HepG2 (cell line): ENCODE data around the gene CDK3. TPM values are rescaled to one million over a fixed set of nuclear protein-coding genes. Genes with fewer than 3 reads are reported as not detected.

Experiments
- AHR ChIP-seq: IDR thresholded peaks from 2 replicates; pipeline ENCODE4 v1.6.1; 2018; ENCODE audit warnings: missing genetic modification reagents, missing compliant biosample characterization
- FOSL2 ChIP-seq: sonication (generic); formaldehyde crosslinking; IDR thresholded peaks from 2 replicates; pipeline ENCODE4 v1.4.0; 2020; ENCODE audit warnings: missing genetic modification reagents
- JUN ChIP-seq: sonication (generic); formaldehyde crosslinking; IDR thresholded peaks from 2 replicates; pipeline ENCODE4 v1.4.0; 2020; ENCODE audit warnings: mild to moderate bottlenecking, missing genetic modification reagents
- KDM3A ChIP-seq: IDR thresholded peaks from 2 replicates; pipeline ENCODE4 v1.6.1; 2018; ENCODE audit warnings: low read depth, missing compliant biosample characterization
- KDM6A ChIP-seq: IDR thresholded peaks from 2 replicates; pipeline ENCODE4 v1.6.1; 2016; ENCODE audit warnings: low read depth
- MATR3 ChIP-seq: sonication (generic); formaldehyde crosslinking; IDR thresholded peaks from 2 replicates; pipeline ENCODE4 v1.4.0; 2020; ENCODE audit warnings: missing genetic modification reagents
- NKX3-1 ChIP-seq: sonication (generic); formaldehyde crosslinking; IDR thresholded peaks from 2 replicates; pipeline ENCODE4 v1.5.0; 2020; ENCODE audit warnings: missing genetic modification reagents
- PAX8 ChIP-seq: sonication (generic); formaldehyde crosslinking; IDR thresholded peaks from 2 replicates; pipeline ENCODE4 v1.8.0; 2022; ENCODE audit warnings: mild to moderate bottlenecking, missing genetic modification reagents, borderline replicate concordance
- PCBP2 ChIP-seq: fragments of 200-400 bp; formaldehyde crosslinking; optimal IDR thresholded peaks from 2 replicates; pipeline ENCODE3; 2018; ENCODE audit warnings: low read length, low read depth; ENCODE audit not compliant: poor library complexity, severe bottlenecking
- SMARCC2 ChIP-seq: fragments of 450-650 bp; IDR thresholded peaks from 2 replicates; pipeline ENCODE4 v1.6.1; 2017; ENCODE audit warnings: antibody characterized with exemption, mild to moderate bottlenecking
- TCF12 ChIP-seq, 2 experiments: fragments of 450-650 bp in 1 of 2; sonication (generic) in 1 of 2; formaldehyde crosslinking in 1 of 2; IDR thresholded peaks; 2 replicates each; pipeline versions ENCODE4 v1.6.1 to v1.8.0; 2017 to 2022; ENCODE audit warnings: antibody characterized with exemption in 1 of 2, mild to moderate bottlenecking in 1 of 2, missing genetic modification reagents in 1 of 2, moderate library complexity in 1 of 2
- YEATS4 ChIP-seq: sonication (generic); formaldehyde crosslinking; IDR thresholded peaks from 2 replicates; pipeline ENCODE4 v1.4.0; 2020; ENCODE audit warnings: missing genetic modification reagents, borderline replicate concordance
- ZBED4 ChIP-seq: sonication (generic); formaldehyde crosslinking; IDR thresholded peaks from 2 replicates; pipeline ENCODE4 v1.4.0; 2020; ENCODE audit warnings: missing genetic modification reagents, borderline replicate concordance
- ZBTB42 ChIP-seq: sonication (generic); formaldehyde crosslinking; IDR thresholded peaks from 2 replicates; pipeline ENCODE4 v1.5.0; 2020; ENCODE audit warnings: mild to moderate bottlenecking, missing genetic modification reagents
- ZFYVE20 ChIP-seq: sonication (generic); formaldehyde crosslinking; IDR thresholded peaks from 2 replicates; pipeline ENCODE4 v1.8.0; 2023; ENCODE audit warnings: low read depth, mild to moderate bottlenecking, moderate library complexity, missing genetic modification reagents, borderline replicate concordance
- ZNF225 ChIP-seq: sonication (generic); formaldehyde crosslinking; IDR thresholded peaks from 2 replicates; pipeline ENCODE4 v1.4.0; 2020; ENCODE audit warnings: mild to moderate bottlenecking, missing genetic modification reagents
- ZNF234 ChIP-seq: sonication (generic); formaldehyde crosslinking; conservative IDR thresholded peaks from 2 replicates; pipeline ENCODE4 v1.5.1; 2020; ENCODE audit warnings: mild to moderate bottlenecking, missing genetic modification reagents
- ZNF30 ChIP-seq: sonication (generic); formaldehyde crosslinking; IDR thresholded peaks from 2 replicates; pipeline ENCODE4 v1.5.0; 2020; ENCODE audit warnings: mild to moderate bottlenecking, missing genetic modification reagents
- ZNF317 ChIP-seq: sonication (generic); formaldehyde crosslinking; IDR thresholded peaks from 2 replicates; pipeline ENCODE4 v1.5.0; 2020; ENCODE audit warnings: mild to moderate bottlenecking, missing genetic modification reagents
- ZNF331 ChIP-seq: sonication (generic); formaldehyde crosslinking; IDR thresholded peaks from 2 replicates; pipeline ENCODE4 v1.4.0; 2020; ENCODE audit warnings: missing genetic modification reagents
- ZNF652 ChIP-seq: IDR thresholded peaks from 2 replicates; pipeline ENCODE4 v1.6.1; 2016; ENCODE audit warnings: low read depth, borderline replicate concordance
- ZNF777 ChIP-seq: sonication (generic); formaldehyde crosslinking; IDR thresholded peaks from 2 replicates; pipeline ENCODE4 v1.4.0; 2020; ENCODE audit warnings: missing genetic modification reagents
- ZZZ3 ChIP-seq: sonication (generic); formaldehyde crosslinking; IDR thresholded peaks from 2 replicates; pipeline ENCODE4 v1.4.0; 2020; ENCODE audit warnings: missing genetic modification reagents, mild to moderate bottlenecking, borderline replicate concordance
- polyA plus RNA-seq, 8 experiments: library from polyadenylated mRNA; depleted of rRNA in 3 of 8; stranded (reverse) in 7 of 8; unstranded in 1 of 8; fragments of >200 nt; fragmentation: Illumina TruSeq in 4 of 8; extraction: Trizol in 4 of 8; gene quantifications; 2 replicates each; pipeline versions ENCODE4 v1.2.1 to v1.2.3, GENCODE V29; 2011 to 2016; ENCODE audit warnings: low read depth in 4 of 8, missing spikeins in 1 of 8, mixed read lengths in 1 of 8; ENCODE audit not compliant: insufficient read depth in 1 of 8
- total RNA-seq, 5 experiments: library from RNA; depleted of rRNA; stranded (reverse); fragments of >200 nt; fragmentation: Illumina TruSeq; extraction: Trizol; gene quantifications; 2 replicates each; pipeline ENCODE4 v1.2.3, GENCODE V29; 2016; ENCODE audit warnings: low read depth in 1 of 5
- TF ChIP-seq, protein P1 (sequence below): fragments of 450-650 bp; IDR thresholded peaks from 2 replicates; pipeline ENCODE4 v1.6.1; 2016
- TF ChIP-seq, protein P2 (sequence below): IDR thresholded peaks from 2 replicates; pipeline ENCODE4 v1.6.1; 2018; ENCODE audit warnings: missing genetic modification reagents, mild to moderate bottlenecking, missing compliant biosample characterization
- TF ChIP-seq, protein P3 (sequence below): sonication (generic); IDR thresholded peaks from 2 replicates; pipeline ENCODE4 v1.6.1; 2016; ENCODE audit warnings: low read depth, borderline replicate concordance

Gene CDK3
- total and polyA plus RNA-seq, 2 of the 13 experiments (the other 11 are each of a cell fraction or from before 2014, with no cell fraction given): 5.8 to 11.4 TPM

DNA sequence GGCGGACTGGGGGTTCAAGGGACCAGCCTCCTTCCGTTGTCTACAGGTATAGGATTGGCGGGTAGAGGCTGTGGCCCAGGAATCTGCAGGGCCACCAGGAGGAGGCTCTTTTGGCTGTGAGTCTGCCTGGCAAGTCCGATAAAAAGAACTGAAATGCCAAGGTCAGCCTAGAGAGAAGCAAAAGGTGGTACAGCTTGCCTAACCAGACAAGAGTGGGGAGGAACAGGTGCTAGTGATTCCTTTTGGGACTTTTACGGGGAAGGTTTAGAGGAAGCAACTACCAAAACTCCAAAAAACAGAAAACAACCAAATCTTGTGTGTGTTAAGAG lies 32.1 kb downstream of the CDK3 start (continued):
- no peak for TF ChIP-seq PCBP2
- TF ChIP-seq ZNF234 (CRISPR knock-in tag): no peak
- TF ChIP-seq FOSL2 (CRISPR knock-in tag): no peak
- no peak for TF ChIP-seq JUN (CRISPR knock-in tag)
- no peak for TF ChIP-seq PAX8 (CRISPR knock-in tag)
- no peak for TF ChIP-seq TCF12 (IDR thresholded peaks at IDR 0.05)
- no peak for TF ChIP-seq TCF12 (CRISPR knock-in tag; IDR thresholded peaks at IDR 0.05)
- no peak for TF ChIP-seq KDM6A (CRISPR knock-in tag)
- 0 out of 2 replicates have a peak, but pooled peaks have one; percentile 1 for TF ChIP-seq ZBTB42 (CRISPR knock-in tag)
- no peak for TF ChIP-seq AHR (CRISPR knock-in tag)
- TF ChIP-seq ZFYVE20 (CRISPR knock-in tag): no peak
- TF ChIP-seq, protein P1, sequence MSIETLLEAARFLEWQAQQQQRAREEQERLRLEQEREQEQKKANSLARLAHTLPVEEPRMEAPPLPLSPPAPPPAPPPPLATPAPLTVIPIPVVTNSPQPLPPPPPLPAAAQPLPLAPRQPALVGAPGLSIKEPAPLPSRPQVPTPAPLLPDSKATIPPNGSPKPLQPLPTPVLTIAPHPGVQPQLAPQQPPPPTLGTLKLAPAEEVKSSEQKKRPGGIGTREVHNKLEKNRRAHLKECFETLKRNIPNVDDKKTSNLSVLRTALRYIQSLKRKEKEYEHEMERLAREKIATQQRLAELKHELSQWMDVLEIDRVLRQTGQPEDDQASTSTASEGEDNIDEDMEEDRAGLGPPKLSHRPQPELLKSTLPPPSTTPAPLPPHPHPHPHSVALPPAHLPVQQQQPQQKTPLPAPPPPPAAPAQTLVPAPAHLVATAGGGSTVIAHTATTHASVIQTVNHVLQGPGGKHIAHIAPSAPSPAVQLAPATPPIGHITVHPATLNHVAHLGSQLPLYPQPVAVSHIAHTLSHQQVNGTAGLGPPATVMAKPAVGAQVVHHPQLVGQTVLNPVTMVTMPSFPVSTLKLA: no peak
- no peak for TF ChIP-seq ZZZ3
- TF ChIP-seq KDM3A: 0 out of 2 replicates have a peak, but pooled peaks have one; percentile 2
- no peak for TF ChIP-seq MATR3 (CRISPR knock-in tag)
- TF ChIP-seq, protein P2, sequence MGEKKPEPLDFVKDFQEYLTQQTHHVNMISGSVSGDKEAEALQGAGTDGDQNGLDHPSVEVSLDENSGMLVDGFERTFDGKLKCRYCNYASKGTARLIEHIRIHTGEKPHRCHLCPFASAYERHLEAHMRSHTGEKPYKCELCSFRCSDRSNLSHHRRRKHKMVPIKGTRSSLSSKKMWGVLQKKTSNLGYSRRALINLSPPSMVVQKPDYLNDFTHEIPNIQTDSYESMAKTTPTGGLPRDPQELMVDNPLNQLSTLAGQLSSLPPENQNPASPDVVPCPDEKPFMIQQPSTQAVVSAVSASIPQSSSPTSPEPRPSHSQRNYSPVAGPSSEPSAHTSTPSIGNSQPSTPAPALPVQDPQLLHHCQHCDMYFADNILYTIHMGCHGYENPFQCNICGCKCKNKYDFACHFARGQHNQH: 0 out of 2 replicates have a peak, but pooled peaks have one; percentile 4
- no peak for TF ChIP-seq ZNF30 (CRISPR knock-in tag)
- TF ChIP-seq ZNF652 (CRISPR knock-in tag): no peak
- no peak for TF ChIP-seq ZNF331
- TF ChIP-seq ZNF317 (CRISPR knock-in tag): peak; percentile 41; the same call in 1 of the 2 replicates
- TF ChIP-seq ZNF225 (CRISPR knock-in tag): no peak
- TF ChIP-seq, protein P3, sequence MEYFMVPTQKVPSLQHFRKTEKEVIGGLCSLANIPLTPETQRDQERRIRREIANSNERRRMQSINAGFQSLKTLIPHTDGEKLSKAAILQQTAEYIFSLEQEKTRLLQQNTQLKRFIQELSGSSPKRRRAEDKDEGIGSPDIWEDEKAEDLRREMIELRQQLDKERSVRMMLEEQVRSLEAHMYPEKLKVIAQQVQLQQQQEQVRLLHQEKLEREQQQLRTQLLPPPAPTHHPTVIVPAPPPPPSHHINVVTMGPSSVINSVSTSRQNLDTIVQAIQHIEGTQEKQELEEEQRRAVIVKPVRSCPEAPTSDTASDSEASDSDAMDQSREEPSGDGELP: no peak
- TF ChIP-seq YEATS4 (CRISPR knock-in tag): no peak
- no peak for TF ChIP-seq ZNF777 (CRISPR knock-in tag)
- 0 out of 2 replicates have a peak, but pooled peaks have one; percentile 1 for TF ChIP-seq ZBED4 (CRISPR knock-in tag)
- no peak for TF ChIP-seq SMARCC2
- no peak for TF ChIP-seq NKX3-1 (CRISPR knock-in tag)
